Right atrium auricular region (tissue), 2 donors: ENCODE data around the gene RSF1. TPM values are rescaled to one million over a fixed set of nuclear protein-coding genes. Genes with fewer than 3 reads are reported as not detected.

Experiments
- DNase-seq: peaks from one replicate; pipeline ENCODE4 v3.0.0-alpha.2; 2019; ENCODE audit warnings: low spot score
- H3K27ac ChIP-seq, 2 donors: fragments of 200-600 bp; sonication (generic); 1 replicate in 1 of 2; 2 replicates in 1 of 2; pipeline ENCODE4 v1.5.1; 2016 to 2019
- H3K27me3 ChIP-seq, 2 donors: fragments of 200-600 bp; sonication (generic); one replicate each; pipeline versions ENCODE4 v1.5.1 to v1.6.0; 2017 to 2019
- H3K36me3 ChIP-seq: fragments of 200-600 bp; sonication (generic); one replicate; pipeline ENCODE4 v1.5.1; 2016
- H3K4me1 ChIP-seq, 2 donors: fragments of 200-600 bp; sonication (generic); one replicate each; pipeline versions ENCODE4 v1.5.1 to v1.6.0; 2017 to 2019
- H3K4me3 ChIP-seq, 2 donors: fragments of 200-600 bp; sonication (generic); 1 replicate in 1 of 2; 2 replicates in 1 of 2; pipeline ENCODE4 v1.5.1; 2017 to 2019; ENCODE audit warnings: mild to moderate bottlenecking in 1 of 2, moderate library complexity in 1 of 2
- H3K9me3 ChIP-seq, 2 donors: fragments of 200-600 bp; sonication (generic); one replicate each; pipeline ENCODE4 v1.5.1; 2019
- total RNA-seq, 2 donors: library from RNA; depleted of rRNA; stranded (reverse); fragments of >200 nt; gene quantifications; one replicate each; pipeline ENCODE4 v1.1.0, GENCODE V29; 2016
- TF ChIP-seq, protein P1 (sequence below), 2 donors: fragments of 200-600 bp; sonication (generic); IDR thresholded peaks; one replicate each; pipeline ENCODE4 v1.5.1; 2019; ENCODE audit warnings: antibody characterized with exemption in 2 of 2

Gene RSF1
- total RNA-seq, 2 donors from 2014 or later: 37.8 to 49.9 TPM

- no peaks in the 10 kb centered on the region for H3K9me3 ChIP-seq
- H3K4me1 ChIP-seq: peaks cover 0 to 16% of the 10 kb centered on the region in 2 donors
- no peak overlapping the region for H3K4me3 ChIP-seq
- TF ChIP-seq, protein P1, sequence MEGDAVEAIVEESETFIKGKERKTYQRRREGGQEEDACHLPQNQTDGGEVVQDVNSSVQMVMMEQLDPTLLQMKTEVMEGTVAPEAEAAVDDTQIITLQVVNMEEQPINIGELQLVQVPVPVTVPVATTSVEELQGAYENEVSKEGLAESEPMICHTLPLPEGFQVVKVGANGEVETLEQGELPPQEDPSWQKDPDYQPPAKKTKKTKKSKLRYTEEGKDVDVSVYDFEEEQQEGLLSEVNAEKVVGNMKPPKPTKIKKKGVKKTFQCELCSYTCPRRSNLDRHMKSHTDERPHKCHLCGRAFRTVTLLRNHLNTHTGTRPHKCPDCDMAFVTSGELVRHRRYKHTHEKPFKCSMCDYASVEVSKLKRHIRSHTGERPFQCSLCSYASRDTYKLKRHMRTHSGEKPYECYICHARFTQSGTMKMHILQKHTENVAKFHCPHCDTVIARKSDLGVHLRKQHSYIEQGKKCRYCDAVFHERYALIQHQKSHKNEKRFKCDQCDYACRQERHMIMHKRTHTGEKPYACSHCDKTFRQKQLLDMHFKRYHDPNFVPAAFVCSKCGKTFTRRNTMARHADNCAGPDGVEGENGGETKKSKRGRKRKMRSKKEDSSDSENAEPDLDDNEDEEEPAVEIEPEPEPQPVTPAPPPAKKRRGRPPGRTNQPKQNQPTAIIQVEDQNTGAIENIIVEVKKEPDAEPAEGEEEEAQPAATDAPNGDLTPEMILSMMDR (IDR thresholded peaks at IDR 0.05): no peak
- no peaks in the 10 kb centered on the region for H3K27me3 ChIP-seq
- no peaks in the 10 kb centered on the region for H3K36me3 ChIP-seq
- no peak overlapping the region for H3K27ac ChIP-seq
- no peak for DNase-seq
These were observed 73.0 kb downstream of the RSF1 start for GRCh38 chr11:77747381-77747969.

GRCh38 chr11:77736473-77736872, 84.0 kb downstream of the RSF1 start:
- DNase-seq: no peak
- no peaks in the 10 kb centered on the region for H3K9me3 ChIP-seq
- peaks cover 27% of the 10 kb centered on the region for H3K36me3 ChIP-seq
- no peak overlapping the region for H3K4me3 ChIP-seq
- no peaks in the 10 kb centered on the region for H3K4me1 ChIP-seq
- TF ChIP-seq, protein P1 (IDR thresholded peaks at IDR 0.05): no peak
- H3K27ac ChIP-seq: no peak overlapping the region
- H3K27me3 ChIP-seq: no peaks in the 10 kb centered on the region

- TF ChIP-seq, protein P1 (IDR thresholded peaks at IDR 0.05): no peak
- Histone ChIP-seq H3K36me3 (peaks cover 20% of the 10 kb centered on the region), H3K9me3 (peaks cover 0 to 10% of the 10 kb centered on the region in 2 donors), H3K4me1 (no peaks in the 10 kb centered on the region), H3K27me3 (no peaks in the 10 kb centered on the region), H3K27ac (no peak overlapping the region), H3K4me3 (no peak overlapping the region)
- no peak for DNase-seq
These were observed 85.6 kb downstream of the RSF1 start for GRCh38 chr11:77734890-77735289.

GRCh38 chr11:77732143-77732542, 88.4 kb downstream of the RSF1 start:
- Histone ChIP-seq H3K4me3 (no peak overlapping the region), H3K27ac (no peak overlapping the region), H3K4me1 (no peaks in the 10 kb centered on the region), H3K36me3 (peaks cover 19% of the 10 kb centered on the region), H3K9me3 (peaks cover 0 to 10% of the 10 kb centered on the region in 2 donors), H3K27me3 (no peaks in the 10 kb centered on the region)
- TF ChIP-seq, protein P1 (IDR thresholded peaks at IDR 0.05): no peak
- no peak for DNase-seq

DNA sequence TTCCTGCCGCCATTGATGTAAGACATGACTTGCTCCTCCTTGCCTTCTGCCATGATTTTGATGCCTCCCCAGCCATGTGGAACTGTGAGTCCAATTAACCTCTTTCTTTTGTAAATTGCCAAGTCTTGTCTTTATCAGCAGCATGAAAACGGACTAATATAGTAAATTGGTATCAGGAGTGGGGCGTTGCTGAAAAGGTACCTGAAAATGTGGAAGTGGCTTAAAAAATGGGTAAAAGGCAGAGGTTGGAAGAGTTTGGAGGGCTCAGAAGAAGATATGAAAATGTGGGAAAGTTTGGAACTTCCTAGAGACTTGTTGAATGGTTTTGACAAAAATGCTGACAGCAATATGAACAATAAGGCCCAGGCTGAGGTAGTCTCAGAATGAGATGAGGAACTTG, 89.7 kb downstream of the RSF1 start:
- peaks cover 9% of the 10 kb centered on the region for H3K36me3 ChIP-seq

More for the DNA sequence above, 89.7 kb downstream of the RSF1 start:
- no peak overlapping the region for H3K4me3 ChIP-seq
- H3K9me3 ChIP-seq: peaks cover 0 to 10% of the 10 kb centered on the region in 2 donors
- no peaks in the 10 kb centered on the region for H3K27me3 ChIP-seq
- no peak overlapping the region for H3K27ac ChIP-seq
- TF ChIP-seq, protein P1 (IDR thresholded peaks at IDR 0.05): no peak
- H3K4me1 ChIP-seq: no peaks in the 10 kb centered on the region
- no peak for DNase-seq
